ENCODE measurements around the gene HIF1A. TPM values are rescaled to one million over a fixed set of nuclear protein-coding genes. Genes with fewer than 3 reads are reported as not detected.

The HIF1A gene
- total RNA-seq, 4 donors from 2014 or later, result 52.1 to 160 (median 71.1) TPM

DNA sequence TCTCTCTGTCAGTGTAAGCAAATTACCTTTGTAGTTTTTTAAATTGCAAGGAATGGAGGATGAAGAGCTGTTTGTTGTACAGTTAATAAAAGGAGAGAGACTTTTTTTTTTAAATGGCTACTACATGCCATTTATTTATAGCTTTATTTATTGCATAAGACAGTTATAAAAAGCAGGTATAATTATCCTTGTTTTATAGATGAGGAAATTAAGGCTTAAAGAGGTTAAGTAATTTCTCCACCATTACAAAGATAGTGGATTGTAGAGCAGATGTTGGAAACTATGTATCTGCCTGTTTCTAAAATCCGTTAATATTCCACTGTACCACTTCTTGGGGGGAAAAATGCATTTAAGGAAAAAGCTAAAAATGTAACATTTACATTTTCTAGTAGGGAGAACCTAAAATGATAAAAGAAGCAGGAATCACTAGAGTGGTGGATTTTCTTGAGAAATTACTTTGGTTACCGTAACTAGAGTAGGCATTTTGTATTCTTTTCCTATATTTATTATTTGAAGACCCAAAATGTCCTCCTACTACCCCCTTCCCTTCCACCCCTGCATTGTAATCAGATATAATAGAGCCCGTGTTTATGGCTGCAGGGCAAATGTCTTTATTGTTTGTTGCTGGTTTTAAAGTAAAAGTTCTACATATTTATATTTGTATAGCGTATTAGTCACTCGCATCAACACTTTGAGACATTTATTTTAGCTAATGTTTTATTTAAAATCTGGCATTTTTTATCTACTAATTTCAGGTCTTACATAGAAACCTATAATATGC, 69.2 kb downstream of the HIF1A start:
- Histone ChIP-seq H3K4me3 (no peak overlapping the region), H3K27ac (no peak overlapping the region), H3K27me3 (no peaks in the 10 kb centered on the region), H3K9me3 (no peaks in the 10 kb centered on the region), H3K36me3 (peaks cover 0 to 16% (median 0%) of the 10 kb centered on the region in 3 donors), H3K4me1 (peaks cover 0 to 24% (median 0%) of the 10 kb centered on the region in 4 donors)
- TF ChIP-seq, protein P1, sequence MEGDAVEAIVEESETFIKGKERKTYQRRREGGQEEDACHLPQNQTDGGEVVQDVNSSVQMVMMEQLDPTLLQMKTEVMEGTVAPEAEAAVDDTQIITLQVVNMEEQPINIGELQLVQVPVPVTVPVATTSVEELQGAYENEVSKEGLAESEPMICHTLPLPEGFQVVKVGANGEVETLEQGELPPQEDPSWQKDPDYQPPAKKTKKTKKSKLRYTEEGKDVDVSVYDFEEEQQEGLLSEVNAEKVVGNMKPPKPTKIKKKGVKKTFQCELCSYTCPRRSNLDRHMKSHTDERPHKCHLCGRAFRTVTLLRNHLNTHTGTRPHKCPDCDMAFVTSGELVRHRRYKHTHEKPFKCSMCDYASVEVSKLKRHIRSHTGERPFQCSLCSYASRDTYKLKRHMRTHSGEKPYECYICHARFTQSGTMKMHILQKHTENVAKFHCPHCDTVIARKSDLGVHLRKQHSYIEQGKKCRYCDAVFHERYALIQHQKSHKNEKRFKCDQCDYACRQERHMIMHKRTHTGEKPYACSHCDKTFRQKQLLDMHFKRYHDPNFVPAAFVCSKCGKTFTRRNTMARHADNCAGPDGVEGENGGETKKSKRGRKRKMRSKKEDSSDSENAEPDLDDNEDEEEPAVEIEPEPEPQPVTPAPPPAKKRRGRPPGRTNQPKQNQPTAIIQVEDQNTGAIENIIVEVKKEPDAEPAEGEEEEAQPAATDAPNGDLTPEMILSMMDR (IDR thresholded peaks at IDR 0.05), result no peak
- TF ChIP-seq POLR2A (IDR thresholded peaks at IDR 0.05), result no peak
- no peak for DNase-seq

DNA sequence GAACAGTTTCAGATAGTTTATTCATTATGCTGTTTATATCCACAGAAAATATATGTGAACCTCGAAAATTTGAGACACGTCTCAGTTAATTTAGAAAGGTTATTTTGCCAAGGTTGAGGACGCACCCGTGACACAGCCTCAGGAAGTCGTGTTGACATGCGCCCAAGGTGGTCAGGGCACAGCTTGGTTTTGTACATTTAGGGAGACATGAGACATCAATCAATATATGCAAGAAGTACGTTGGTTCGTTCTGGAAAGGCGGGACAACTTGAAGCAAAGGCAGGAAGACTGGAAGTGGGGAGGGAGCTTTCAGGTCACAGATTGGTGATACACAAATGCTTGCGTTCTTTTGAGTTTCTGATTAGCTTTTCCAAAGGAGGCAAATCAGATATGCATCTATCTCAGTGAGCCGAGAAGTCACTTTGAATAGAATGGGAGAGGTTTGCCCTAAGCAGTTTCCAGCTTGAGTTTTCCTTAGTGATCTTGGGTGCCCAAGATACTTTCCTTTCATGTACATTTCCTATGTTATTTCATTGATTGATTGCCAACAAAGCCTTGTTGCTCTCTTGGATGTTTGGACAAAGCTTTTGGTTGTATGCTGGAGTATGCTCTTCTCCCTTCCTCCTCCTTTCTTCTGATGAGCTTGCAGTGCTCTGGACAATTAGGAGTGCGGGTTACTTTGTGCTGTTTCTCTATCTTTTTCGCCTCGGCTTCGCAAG, 70.1 kb downstream of the HIF1A start:
- Histone ChIP-seq H3K27ac (no peak overlapping the region), H3K4me3 (no peak overlapping the region), H3K4me1 (peaks cover 0 to 24% (median 0%) of the 10 kb centered on the region in 4 donors), H3K9me3 (no peaks in the 10 kb centered on the region), H3K36me3 (peaks cover 0 to 25% (median 0%) of the 10 kb centered on the region in 3 donors), H3K27me3 (no peaks in the 10 kb centered on the region)
- TF ChIP-seq POLR2A (IDR thresholded peaks at IDR 0.05), result no peak
- TF ChIP-seq, protein P1 (IDR thresholded peaks at IDR 0.05), result no peak
- no peak for DNase-seq

DNA sequence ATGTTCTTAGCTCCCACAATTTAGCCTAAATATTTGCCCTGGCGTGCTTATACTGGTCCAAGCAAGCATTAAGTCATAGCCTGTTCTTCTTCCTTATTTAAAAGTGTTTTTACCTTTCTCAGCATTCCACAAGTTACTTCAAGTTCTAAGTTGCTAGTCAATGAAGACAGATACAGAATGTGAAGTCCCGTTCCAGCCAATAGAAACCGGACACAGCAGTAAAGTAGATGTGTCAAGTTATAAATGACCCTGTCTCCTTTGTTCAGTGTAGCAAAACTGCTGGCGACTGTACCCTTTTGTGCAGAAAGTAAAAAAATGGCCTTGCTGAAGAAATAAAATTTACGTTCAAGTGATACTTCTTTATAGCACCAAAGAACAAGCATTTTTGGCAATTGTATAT, 70.8 kb downstream of the HIF1A start:
- no peaks in the 10 kb centered on the region for H3K9me3 ChIP-seq
- H3K27me3 ChIP-seq, result no peaks in the 10 kb centered on the region
- peaks cover 0 to 33% (median 0%) of the 10 kb centered on the region in 3 donors for H3K36me3 ChIP-seq
- H3K27ac ChIP-seq, result no peak overlapping the region
- TF ChIP-seq POLR2A (IDR thresholded peaks at IDR 0.05), result no peak
- TF ChIP-seq, protein P1 (IDR thresholded peaks at IDR 0.05), result no peak
- H3K4me3 ChIP-seq, result no peak overlapping the region
- H3K4me1 ChIP-seq, result peaks cover 0 to 24% (median 0%) of the 10 kb centered on the region in 4 donors
- no peak for DNase-seq

DNA sequence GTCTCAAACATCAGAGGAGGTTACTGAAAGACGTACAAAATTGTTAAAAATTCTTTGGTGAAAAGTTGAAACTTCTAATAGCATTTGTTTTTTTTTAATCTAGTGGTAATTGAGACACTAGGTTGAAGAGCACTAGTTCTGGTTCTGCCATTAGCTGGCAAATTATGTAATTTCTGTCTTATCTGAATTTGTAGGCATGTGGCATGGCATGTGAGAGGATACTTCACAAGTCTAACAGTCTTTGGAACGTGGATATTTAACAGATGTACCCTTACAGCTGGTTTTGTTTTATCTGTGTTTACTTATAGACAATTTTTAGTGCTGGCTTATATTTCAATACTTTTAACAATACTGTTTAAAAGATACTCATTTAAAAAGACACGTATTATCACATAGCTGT, 72.9 kb downstream of the HIF1A start:
- H3K9me3 ChIP-seq, result no peaks in the 10 kb centered on the region
- no peak for TF ChIP-seq POLR2A (IDR thresholded peaks at IDR 0.05)
- TF ChIP-seq, protein P1 (IDR thresholded peaks at IDR 0.05), result no peak
- H3K4me1 ChIP-seq, result peaks cover 0 to 17% (median 0%) of the 10 kb centered on the region in 4 donors
- no peaks in the 10 kb centered on the region for H3K27me3 ChIP-seq
- H3K36me3 ChIP-seq, result peaks cover 0 to 48% (median 0%) of the 10 kb centered on the region in 3 donors
- H3K4me3 ChIP-seq, result no peak overlapping the region
- no peak overlapping the region for H3K27ac ChIP-seq
- no peak for DNase-seq

DNA sequence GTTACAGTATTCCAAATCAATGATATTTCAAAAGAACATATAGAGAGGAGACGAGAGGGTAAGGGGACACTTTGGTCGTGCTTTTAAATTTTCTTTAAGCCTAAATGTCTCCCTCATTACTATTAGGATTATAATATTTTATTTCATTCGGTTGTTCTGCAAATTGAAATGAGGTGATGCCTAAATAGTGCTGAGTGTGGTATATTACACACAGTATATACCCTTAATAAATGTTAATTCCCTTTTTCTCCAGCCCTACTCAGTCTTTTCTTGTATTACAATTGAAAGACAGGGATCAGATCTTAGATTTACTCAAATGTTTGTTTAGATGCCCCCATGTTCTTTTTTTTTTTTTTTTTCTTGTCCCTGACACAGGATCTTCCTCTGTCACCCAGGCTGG, 74.6 kb downstream of the HIF1A start:
- H3K4me3 ChIP-seq, result no peak overlapping the region
- H3K27me3 ChIP-seq, result no peaks in the 10 kb centered on the region
- H3K9me3 ChIP-seq, result no peaks in the 10 kb centered on the region
- no peak for DNase-seq
- H3K36me3 ChIP-seq, result peaks cover 0 to 60% (median 0%) of the 10 kb centered on the region in 3 donors
- no peak overlapping the region for H3K27ac ChIP-seq
- H3K4me1 ChIP-seq, result peaks cover 0 to under 1% (median 0%) of the 10 kb centered on the region in 4 donors
- TF ChIP-seq POLR2A (IDR thresholded peaks at IDR 0.05), result no peak
- TF ChIP-seq, protein P1 (IDR thresholded peaks at IDR 0.05), result no peak

All from Peyer's patch (tissue), 4 donors.